HG02970 (cell line): ENCODE results near the gene PLGRKT.
"Not testable (repeated sequence)": the region's sequence is repeated elsewhere in the genome, so short reads cannot be mapped to it uniquely, and the experiment has no call there.

Experiments
- ATAC-seq: cut with Tn5 transposase; IDR thresholded peaks from one replicate; pipeline ENCODE4 v1.9.1; 2021; ENCODE audit warnings: mild to moderate bottlenecking, moderate library complexity, moderate number of reproducible peaks; ENCODE audit not compliant: unreplicated experiment, low FRiP score

PLGRKT gene

GRCh38 chr9:5392285-5392684 is 45.4 kb downstream of the PLGRKT start:
- no peak for ATAC-seq

GRCh38 chr9:5389109-5389732 is 48.5 kb downstream of the PLGRKT start:
- ATAC-seq = no peak

GRCh38 chr9:5388026-5388819 is 49.5 kb downstream of the PLGRKT start:
- no peak for ATAC-seq

- ATAC-seq = no peak
These were observed 53.3 kb downstream of the PLGRKT start for GRCh38 chr9:5384436-5384835.

GRCh38 chr9:5382479-5382878 is 55.2 kb downstream of the PLGRKT start:
- no peak for ATAC-seq

- ATAC-seq = no peak
These were observed 61.8 kb downstream of the PLGRKT start for GRCh38 chr9:5375790-5376477.

GRCh38 chr9:5375091-5375490 is 62.6 kb downstream of the PLGRKT start:
- no peak for ATAC-seq

- no peak for ATAC-seq
These were observed 73.3 kb downstream of the PLGRKT start for GRCh38 chr9:5364294-5365024.

GRCh38 chr9:5361326-5362010 is 76.3 kb downstream of the PLGRKT start:
- no peak for ATAC-seq

- ATAC-seq = no peak
These were observed 77.4 kb downstream of the PLGRKT start for GRCh38 chr9:5360341-5360740.

GRCh38 chr9:5357431-5358105 is 80.2 kb downstream of the PLGRKT start:
- ATAC-seq = no peak

- no peak for ATAC-seq
These were observed 81.9 kb downstream of the PLGRKT start for GRCh38 chr9:5355817-5356216.

- ATAC-seq = no peak
These were observed 82.5 kb downstream of the PLGRKT start for GRCh38 chr9:5355226-5355625.

GRCh38 chr9:5354184-5354583 is 83.5 kb downstream of the PLGRKT start:
- no peak for ATAC-seq

- ATAC-seq = no peak
These were observed 85.0 kb downstream of the PLGRKT start for GRCh38 chr9:5352637-5353248.

GRCh38 chr9:5338992-5339981 is 98.4 kb downstream of the PLGRKT start, which contains the start of gene RLN1:
TSS of gene RLN1 (minus strand) at chr9:5339876. CDS start at chr9:5339746, 130 bp downstream.
- ATAC-seq = peak; percentile 98

GRCh38 chr9:5336688-5337087 is 101.0 kb downstream of the PLGRKT start:
- no peak for ATAC-seq

GRCh38 chr9:5331276-5331675 is 106.4 kb downstream of the PLGRKT start:
- not testable (repeated sequence) for ATAC-seq
